Measurements from ENCODE around the gene PPFIA1.

GRCh38 chr11:70271649-70271953 lies 1.1 kb downstream of the PPFIA1 start:
- TF ChIP-seq, protein P1, sequence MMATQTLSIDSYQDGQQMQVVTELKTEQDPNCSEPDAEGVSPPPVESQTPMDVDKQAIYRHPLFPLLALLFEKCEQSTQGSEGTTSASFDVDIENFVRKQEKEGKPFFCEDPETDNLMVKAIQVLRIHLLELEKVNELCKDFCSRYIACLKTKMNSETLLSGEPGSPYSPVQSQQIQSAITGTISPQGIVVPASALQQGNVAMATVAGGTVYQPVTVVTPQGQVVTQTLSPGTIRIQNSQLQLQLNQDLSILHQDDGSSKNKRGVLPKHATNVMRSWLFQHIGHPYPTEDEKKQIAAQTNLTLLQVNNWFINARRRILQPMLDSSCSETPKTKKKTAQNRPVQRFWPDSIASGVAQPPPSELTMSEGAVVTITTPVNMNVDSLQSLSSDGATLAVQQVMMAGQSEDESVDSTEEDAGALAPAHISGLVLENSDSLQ (IDR thresholded peaks at IDR 0.05), result no peak
- TF ChIP-seq NFIC (IDR thresholded peaks at IDR 0.05; ENCODE audit: low read depth, low read length), result no peak
- TF ChIP-seq STAT1 (conservative IDR thresholded peaks at IDR 0.05), result no peak
- TF ChIP-seq, protein P2, sequence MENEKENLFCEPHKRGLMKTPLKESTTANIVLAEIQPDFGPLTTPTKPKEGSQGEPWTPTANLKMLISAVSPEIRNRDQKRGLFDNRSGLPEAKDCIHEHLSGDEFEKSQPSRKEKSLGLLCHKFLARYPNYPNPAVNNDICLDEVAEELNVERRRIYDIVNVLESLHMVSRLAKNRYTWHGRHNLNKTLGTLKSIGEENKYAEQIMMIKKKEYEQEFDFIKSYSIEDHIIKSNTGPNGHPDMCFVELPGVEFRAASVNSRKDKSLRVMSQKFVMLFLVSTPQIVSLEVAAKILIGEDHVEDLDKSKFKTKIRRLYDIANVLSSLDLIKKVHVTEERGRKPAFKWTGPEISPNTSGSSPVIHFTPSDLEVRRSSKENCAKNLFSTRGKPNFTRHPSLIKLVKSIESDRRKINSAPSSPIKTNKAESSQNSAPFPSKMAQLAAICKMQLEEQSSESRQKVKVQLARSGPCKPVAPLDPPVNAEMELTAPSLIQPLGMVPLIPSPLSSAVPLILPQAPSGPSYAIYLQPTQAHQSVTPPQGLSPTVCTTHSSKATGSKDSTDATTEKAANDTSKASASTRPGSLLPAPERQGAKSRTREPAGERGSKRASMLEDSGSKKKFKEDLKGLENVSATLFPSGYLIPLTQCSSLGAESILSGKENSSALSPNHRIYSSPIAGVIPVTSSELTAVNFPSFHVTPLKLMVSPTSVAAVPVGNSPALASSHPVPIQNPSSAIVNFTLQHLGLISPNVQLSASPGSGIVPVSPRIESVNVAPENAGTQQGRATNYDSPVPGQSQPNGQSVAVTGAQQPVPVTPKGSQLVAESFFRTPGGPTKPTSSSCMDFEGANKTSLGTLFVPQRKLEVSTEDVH (IDR thresholded peaks at IDR 0.05; ENCODE audit: low read depth, partially characterized antibody), result no peak
- TF ChIP-seq, protein P3, sequence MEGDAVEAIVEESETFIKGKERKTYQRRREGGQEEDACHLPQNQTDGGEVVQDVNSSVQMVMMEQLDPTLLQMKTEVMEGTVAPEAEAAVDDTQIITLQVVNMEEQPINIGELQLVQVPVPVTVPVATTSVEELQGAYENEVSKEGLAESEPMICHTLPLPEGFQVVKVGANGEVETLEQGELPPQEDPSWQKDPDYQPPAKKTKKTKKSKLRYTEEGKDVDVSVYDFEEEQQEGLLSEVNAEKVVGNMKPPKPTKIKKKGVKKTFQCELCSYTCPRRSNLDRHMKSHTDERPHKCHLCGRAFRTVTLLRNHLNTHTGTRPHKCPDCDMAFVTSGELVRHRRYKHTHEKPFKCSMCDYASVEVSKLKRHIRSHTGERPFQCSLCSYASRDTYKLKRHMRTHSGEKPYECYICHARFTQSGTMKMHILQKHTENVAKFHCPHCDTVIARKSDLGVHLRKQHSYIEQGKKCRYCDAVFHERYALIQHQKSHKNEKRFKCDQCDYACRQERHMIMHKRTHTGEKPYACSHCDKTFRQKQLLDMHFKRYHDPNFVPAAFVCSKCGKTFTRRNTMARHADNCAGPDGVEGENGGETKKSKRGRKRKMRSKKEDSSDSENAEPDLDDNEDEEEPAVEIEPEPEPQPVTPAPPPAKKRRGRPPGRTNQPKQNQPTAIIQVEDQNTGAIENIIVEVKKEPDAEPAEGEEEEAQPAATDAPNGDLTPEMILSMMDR (IDR thresholded peaks at IDR 0.05 in 2 of 3, conservative IDR thresholded peaks at IDR 0.05 in 1 of 3; ENCODE audit: control insufficient read depth in 2 of 3, extremely low read depth in 1 of 3, insufficient read depth in 1 of 3, low read depth in 3 of 3, low read length in 3 of 3), result no peak
- TF ChIP-seq HDGF (IDR thresholded peaks at IDR 0.05), result no peak
- TF ChIP-seq NFYA (IDR thresholded peaks at IDR 0.05; ENCODE audit: borderline replicate concordance, low read depth, low read length), result no peak
- no peak for TF ChIP-seq POLR2A (IDR thresholded peaks at IDR 0.05; ENCODE audit: low read depth, low read length)
- no peak for TF ChIP-seq ZNF274 (IDR thresholded peaks at IDR 0.05; ENCODE audit: insufficient read depth, insufficient read length)

All from GM12878 (cell line).